ENCODE measurements around the gene APBA2.

The APBA2 gene

DNA sequence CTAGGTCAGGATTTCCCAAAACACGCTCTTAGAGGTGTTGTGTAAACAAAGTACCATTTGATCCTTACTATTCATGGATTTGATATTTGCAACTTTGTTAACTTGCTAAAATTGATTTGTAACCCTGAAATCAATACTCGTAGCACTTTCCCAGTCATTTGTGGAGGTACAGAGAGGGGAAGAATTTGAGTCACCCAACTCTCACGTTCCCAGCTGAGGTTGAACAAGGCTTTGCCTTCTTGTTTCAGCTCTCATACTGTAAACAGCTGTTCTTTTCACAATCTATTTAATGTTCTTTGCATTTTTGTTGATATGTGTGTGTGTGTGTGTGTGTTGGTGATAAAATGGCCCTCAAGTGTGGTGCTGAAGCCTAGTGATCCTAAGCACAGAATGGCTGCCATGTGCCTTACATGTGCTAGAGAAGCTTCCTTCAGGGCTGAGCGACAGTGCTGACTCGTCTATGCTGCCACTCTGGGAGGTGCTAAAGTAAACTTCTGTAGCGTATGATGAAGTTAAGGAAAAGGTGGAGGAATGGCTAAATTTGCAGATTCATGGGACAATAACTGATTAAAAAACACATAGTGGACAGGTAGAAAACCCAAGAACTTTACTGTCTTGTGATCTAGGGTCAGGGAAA is 173.2 kb downstream of the APBA2 start:
- DNase-seq (ENCODE audit: low read depth in 2 of 2): no peak

GRCh38 chr15:29059871-29060640 is 174.3 kb downstream of the APBA2 start:
- DNase-seq (ENCODE audit: low read depth in 2 of 2): no peak

- no peak for DNase-seq (ENCODE audit: low read depth in 2 of 2)
Measured at GRCh38 chr15:29061746-29062145, 176.0 kb downstream of the APBA2 start.

DNA sequence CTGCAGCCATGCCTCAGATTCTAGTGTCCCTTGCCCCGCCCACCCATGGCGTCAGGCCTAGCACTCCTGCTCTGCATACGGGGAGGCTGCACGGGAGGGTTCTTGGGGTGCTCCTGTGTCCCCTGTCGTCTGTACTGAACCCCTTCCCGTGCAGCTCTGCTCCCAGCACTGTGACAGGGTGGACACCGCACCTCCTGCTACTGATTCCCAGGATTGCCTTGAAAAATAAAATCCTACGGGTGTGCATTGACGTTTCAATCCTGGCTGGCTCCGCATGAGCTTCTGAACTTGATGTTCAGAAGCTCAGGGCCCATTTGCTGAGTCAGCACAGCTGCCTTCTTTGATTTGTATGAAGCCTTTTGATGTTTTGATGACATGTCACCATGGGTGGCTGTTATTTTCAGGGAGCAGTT is 176.4 kb downstream of the APBA2 start:
- DNase-seq (ENCODE audit: low read depth in 2 of 2): no peak

DNA sequence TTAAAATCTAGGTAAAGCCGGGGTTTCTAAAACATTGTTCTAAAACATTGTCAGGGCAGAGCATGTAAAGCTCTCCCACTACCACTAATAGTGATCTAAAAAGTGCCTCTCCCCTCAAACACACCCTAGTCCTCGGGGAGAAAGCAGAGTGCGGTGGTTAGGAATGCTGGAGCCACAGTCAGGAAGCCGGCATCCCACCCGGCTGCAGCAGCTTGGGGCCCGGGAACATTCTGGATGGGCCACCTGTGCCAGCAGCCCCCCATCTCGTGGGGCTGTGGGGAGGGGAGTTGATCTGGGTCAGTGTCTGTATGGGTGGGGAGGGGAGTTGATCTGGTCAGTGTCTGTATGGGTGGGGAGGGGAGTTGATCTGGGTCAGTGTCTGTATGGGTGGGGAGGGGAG is 176.9 kb downstream of the APBA2 start:
- DNase-seq (ENCODE audit: low read depth in 2 of 2): no peak

- no peak for DNase-seq (ENCODE audit: low read depth in 2 of 2)
Measured at GRCh38 chr15:29063646-29064045, 177.9 kb downstream of the APBA2 start.

- no peak for DNase-seq (ENCODE audit: low read depth in 2 of 2)
Measured at GRCh38 chr15:29064290-29064689, 178.5 kb downstream of the APBA2 start.

DNA sequence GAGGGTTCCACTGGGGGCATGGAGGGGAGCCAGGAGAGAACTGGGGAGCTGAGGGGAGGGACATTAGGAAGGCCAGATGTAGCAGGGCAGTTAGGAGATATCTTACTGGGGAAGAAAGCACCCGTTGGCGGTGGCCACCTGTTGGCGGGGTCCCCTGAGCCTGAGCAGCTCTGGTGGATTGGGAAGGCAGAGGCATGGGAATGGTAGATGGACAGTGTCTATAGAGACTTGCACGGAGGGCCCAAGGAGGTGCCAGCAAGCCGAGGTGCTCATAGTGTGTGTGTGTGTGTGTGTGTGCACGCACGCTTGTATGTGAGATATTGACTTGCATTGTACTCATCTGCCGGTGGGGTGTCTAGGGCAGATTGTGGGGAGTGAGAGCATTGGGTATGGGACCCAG is 179.0 kb downstream of the APBA2 start:
- no peak for DNase-seq (ENCODE audit: low read depth in 2 of 2)

- DNase-seq (ENCODE audit: low read depth in 2 of 2): no peak
Measured at GRCh38 chr15:29065571-29065970, 179.8 kb downstream of the APBA2 start.

DNA sequence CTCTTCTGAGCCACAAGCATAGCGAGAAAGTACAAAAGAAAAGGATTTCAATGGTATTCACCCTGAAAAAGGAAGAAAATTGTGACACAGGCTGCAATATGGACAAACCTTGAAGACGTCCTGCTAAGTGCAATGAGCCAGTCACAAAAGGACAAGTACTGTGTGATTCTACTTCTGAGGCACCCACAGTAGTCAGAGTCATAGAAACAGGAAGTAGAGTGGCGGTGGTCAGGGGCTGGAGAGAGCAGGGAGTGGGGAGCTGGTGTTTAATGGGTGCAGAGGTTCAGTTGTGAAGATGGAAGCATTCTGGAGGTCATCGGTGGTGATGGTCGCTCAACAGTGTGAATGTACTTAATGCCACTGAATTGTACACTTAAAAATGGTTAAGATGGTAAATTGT is 180.5 kb downstream of the APBA2 start:
- no peak for DNase-seq (ENCODE audit: low read depth in 2 of 2)

GRCh38 chr15:29066838-29067237 is 181.1 kb downstream of the APBA2 start:
- DNase-seq (ENCODE audit: low read depth in 2 of 2): no peak

DNA sequence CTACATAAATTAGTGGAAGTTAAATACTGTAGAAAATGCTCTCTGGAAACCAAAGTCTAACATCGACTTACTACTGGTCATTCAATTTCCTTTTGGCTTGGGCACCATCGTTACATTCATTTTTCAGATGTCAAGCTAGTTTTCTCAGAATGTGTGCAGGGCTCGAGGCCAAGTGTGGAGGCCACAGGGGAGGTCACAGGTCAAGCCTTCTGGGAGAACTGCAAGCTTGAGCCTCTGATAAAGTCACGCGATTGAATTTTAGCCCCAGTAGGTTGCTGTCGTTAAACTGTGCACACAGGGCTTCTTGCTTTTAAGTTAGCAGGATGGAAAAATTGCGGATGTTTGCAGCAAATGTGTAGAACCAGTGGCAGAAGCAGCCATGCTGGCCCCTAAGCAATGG is 182.2 kb downstream of the APBA2 start:
- no peak for DNase-seq (ENCODE audit: low read depth in 2 of 2)

- DNase-seq (ENCODE audit: low read depth in 2 of 2): no peak
Measured at GRCh38 chr15:29070471-29071231, 184.9 kb downstream of the APBA2 start.

DNA sequence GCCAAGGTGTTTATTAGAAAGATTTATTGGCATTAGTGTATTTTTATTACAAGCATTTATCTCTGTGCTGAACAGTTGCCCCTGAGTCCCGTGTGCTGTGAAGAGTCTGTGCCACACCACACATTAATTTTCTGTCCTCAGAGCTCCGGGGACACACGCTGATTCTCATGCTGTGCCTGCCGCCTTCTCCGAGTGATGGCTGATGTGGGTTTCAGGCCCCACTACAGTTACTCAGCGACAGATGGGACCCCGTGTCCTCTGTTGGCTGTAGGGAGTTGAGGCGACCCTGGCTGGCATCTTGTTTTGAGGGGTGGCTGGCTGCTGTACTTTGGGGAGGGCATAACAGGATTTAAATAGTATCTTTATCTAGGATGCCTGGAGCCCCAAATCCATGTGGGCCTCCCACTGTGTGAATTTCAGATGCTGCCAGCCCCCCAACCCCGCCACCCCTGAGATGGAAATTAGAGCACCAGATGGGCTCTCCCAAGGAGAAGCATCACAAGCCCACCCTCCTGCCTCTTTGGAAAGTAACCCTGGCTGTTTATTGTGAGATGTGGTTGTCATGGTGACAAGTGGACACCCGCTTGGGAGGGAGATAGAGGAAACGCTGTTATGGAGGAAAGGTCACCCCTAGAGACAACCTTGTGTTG is 185.6 kb downstream of the APBA2 start:
- no peak for DNase-seq (ENCODE audit: low read depth in 2 of 2)

DNA sequence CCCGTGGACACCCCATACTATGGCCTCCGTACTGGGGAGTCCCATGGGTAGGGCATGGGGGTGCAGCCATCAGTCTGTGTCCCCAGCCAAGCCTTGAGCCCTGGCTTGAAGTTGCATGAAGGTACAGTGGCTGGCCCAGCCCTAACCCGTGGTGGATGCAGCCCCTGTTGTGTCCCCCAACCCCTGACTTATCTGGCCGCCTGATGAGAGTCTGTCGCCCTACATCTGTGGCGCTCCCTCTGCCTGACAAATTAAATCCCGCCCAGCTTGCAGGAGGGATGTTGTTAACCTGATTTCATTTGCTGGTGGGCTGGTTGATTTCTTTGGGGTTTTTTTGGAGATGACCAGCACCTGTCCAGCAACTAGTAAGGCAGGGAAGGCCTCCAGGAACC is 186.1 kb downstream of the APBA2 start:
- DNase-seq (ENCODE audit: low read depth in 2 of 2): no peak

- no peak for DNase-seq (ENCODE audit: low read depth in 2 of 2)
Measured at GRCh38 chr15:29072444-29072843, 186.7 kb downstream of the APBA2 start.

GRCh38 chr15:29074045-29074444 is 188.3 kb downstream of the APBA2 start:
- DNase-seq (ENCODE audit: low read depth in 2 of 2): no peak

GRCh38 chr15:29078541-29078940 is 192.8 kb downstream of the APBA2 start:
- no peak for DNase-seq (ENCODE audit: low read depth in 2 of 2)

DNA sequence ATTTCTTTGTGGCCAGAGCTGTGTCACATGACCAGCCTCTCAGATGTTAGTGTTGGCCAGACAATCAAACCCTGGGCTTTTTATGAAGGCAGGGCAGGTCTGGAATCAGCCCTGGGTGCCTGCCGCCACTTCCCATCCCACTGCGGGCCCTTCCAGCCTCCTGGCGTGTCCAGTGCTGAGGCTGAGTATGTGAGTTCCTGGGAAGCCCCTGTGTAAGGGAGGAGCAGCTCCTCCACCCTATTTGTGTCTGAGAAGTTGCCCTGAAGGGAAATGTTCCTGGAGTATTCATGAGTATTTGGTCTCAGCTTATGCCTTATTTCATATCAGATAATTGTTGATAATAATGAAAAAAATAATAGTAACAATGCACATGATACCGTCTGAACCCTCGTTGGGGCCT is 193.7 kb downstream of the APBA2 start:
- DNase-seq (ENCODE audit: low read depth in 2 of 2): no peak

GRCh38 chr15:29081781-29082180 is 196.0 kb downstream of the APBA2 start:
- DNase-seq (ENCODE audit: low read depth in 2 of 2): no peak

GRCh38 chr15:29083161-29083560 is 197.4 kb downstream of the APBA2 start:
- no peak for DNase-seq (ENCODE audit: low read depth in 2 of 2)

- no peak for DNase-seq (ENCODE audit: low read depth in 2 of 2)
Measured at GRCh38 chr15:29083858-29084257, 198.1 kb downstream of the APBA2 start.

All from stimulated activated CD8-positive, alpha-beta memory T cell treated with anti-CD3 and anti-CD28 coated beads, Interleukin-2, amount 100 ng/mL, for 48 hours (primary cell).